T1000 (cell line): Measurements from ENCODE around the gene FAM163B.

Experiments
- DNase-seq: peaks from one replicate; lab custom pipeline; 2025; ENCODE audit warnings: mixed read lengths; lab: John Stamatoyannopoulos, UW

Gene FAM163B

DNA sequence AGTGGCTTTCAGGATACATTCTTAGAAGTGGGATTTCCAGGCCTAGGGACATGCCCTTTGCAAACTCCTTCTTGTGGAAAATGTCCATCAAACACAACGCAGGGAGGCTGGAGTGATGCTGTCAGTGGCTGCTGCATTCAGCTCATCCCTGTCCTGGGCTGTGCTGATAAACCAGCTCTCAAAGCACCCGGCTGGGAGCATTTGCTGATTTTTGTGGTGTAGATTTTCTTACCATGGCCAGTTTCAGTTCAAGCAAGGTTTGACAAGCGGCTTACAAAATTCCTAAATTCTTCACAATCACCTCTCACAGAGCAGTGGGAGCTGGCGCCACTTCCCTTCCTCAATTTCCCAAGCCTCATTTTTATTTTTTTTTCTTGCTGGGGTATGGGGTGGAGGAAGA, 28.2 kb downstream of the FAM163B start:
- DNase-seq: no peak

GRCh38 chr9:133580419-133580738, 28.8 kb downstream of the FAM163B start:
- DNase-seq: no peak

DNA sequence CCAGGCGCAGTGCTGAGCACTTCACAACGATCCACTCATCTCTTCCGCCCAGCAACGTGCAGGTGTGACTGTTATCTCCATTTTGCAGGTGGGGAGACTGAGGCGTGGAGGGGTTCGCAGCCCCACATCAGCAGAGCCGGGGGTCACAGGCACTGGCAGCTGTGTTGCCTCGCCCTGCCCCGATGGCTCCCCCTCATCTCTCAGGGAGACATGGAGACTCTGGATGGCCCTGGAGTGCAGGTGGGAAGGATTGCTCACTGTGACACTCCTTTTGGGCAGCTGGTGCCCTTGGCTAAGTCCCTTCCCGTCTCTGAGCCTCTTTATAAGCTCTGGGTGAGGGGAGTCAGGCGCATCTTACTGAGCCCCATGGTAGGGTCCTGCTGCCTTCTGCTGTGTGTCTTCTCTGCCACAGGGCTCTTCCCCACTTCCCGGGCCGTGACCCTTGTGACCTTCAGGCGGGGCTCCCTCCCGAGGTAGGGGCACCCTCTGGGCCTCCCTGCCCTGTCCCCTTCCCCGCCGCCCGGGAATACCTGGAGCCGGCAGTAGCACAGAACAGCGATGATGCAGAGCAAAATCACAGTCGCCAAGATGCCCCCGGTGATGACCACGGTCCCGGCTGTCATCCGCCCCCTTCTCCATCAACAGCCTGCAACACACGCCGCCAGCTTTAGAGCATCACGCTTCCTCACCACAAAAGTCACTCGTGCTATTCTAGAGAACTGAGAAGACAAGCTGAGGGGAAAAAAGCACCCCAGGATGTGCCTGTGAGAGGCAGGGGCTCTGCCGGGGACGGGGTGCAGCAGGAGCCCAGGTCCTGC, 29.4 kb downstream of the FAM163B start:
- DNase-seq: no peak

DNA sequence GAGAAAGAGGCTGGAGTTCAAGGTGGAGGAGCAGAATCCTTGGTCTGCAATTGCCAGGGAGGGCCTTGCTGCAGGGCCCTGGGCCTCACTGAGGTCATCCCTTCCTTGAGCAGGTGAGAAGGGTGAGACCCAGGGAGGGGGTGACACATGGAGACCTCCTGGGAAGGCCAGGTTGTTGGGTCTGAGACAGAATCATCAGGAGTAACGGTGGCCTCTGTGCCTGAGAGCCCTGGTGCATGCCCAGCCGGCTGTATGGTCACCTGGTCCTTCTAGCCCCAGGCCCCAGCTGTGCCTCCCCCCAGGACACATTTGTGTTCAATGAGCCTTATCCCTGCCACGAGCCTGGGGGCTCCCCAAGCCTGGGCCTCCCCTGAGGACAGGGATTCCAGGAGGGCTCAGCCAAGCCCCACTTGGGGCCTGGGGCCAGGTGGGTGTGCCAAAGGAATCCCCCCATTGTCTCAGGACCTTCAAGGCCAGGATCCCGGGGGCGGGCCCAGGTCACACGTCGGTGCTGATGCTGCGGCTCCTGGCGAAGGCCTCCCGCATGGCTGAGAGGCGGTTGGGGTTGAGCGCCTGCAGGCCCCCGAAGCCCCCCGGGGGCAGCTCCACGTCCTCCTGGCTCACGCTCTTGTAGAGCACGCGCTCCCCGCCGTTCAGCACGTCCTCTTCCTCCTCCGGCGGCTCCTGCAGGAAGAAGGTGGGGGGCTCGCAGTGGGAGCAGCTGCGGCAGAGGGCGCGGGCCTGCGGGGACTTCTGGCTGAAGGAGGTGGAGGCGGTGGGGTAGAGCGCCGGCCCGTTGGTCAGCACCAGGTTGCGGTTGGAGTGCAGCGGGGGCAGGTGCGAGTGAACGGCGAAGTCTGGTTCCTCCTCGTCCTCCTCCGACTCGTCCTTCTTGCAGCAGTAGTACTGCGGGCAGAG, 30.4 kb downstream of the FAM163B start:
- DNase-seq: no peak

GRCh38 chr9:133577737-133578112, 31.5 kb downstream of the FAM163B start:
- DNase-seq: no peak

- DNase-seq: no peak
These were observed 32.1 kb downstream of the FAM163B start for GRCh38 chr9:133576875-133577736.

DNA sequence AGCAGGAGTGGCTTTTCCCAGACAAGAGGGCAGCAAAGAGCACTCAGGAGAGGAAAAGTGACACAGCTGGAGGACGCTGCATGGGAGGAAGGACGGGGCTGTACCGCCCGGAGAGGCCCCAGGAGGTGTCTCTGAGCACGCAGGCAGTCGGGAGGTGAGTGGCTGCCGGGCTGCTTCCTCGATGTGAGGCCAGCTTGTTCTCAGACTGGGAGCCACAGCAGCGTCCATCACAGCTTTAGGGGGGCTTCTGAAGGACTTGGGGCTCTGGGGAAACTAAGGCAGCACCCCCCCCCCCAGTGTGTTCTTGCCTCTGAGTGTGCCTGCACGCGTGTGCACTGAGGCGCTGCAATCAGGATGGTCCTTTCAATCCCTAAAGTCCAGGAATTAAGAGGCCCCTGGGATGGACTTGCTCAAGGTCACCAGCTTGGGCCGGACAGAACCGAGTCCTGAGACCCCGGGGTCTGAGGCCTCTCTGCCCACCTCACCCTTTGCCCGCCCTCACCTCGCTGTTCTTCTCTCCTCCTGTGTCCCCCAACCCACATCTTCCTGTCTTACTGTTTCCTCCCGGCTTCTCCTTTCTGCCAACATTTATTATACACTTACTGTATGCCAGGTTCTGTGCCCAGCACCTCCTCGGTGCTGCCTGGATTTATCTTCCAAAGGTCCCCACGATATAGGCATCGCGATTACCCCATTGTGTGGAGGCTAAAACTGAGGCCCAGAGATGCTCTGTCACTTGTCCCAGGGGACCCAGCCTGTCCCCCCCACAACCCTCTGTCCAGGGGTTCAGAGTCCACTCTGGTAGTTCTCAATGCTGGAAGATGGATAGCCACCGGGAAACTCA, 32.9 kb downstream of the FAM163B start:
- no peak for DNase-seq

DNA sequence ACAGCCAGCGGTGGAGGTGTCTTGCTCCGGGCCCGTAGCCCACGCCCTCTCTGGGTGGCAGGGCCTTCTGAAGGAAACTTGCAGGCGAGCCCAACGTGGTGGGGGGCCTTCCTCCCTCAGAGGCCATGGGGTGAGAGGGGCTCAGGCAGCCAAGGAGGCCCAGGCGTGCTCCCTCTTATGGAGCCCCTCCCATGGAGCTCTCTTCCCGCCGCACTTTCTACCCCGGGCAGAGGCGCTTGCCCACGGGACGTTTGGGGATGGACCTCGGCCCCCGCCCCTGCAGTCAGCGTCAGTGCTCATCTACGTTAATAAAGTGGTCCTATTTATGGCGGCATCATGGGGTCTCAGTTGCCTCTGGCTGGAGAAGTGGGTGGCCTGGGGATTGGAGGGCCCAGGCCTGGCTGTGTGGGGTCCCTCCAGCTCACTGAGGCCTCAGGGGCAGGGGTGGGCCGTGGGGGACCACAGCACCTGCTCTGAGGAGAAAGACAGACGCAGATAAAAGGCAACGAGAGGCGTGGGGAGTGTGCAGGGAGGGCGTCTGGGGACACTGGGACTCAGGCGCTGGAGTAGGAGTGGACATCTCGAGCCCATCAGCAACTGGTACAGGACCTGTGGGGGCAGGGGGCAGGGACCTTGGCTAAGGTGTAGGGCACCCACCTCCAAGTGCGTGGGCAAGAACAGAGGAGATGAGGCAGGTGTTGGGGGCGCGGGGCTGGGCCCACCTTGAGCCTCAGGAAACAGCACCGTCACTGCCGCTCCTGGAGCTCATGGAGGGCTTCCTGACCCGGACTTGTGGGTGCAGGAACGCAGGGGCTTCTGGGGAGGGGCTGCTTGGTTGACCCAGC, 33.8 kb downstream of the FAM163B start:
- DNase-seq: no peak

DNA sequence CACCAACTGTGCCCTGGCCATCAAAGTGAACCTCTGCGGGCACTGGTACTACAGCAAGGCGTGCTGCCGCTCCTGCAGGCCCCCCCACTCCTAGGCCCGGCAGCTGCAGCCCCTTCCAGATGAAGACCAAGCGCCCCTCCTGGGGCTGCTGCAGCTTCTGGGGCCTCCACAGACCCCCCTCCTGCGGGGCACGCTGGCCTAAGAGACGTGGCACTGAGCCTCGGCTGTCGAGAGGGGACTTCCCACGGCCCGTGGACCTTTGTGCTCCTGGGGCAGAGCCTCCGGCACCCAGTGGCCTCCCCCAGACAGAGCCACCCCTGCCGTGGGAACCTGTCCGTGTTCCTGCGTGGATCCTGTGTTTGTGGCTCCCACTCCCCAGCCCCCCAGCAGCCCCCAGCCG, 34.4 kb downstream of the FAM163B start:
- no peak for DNase-seq

- no peak for DNase-seq
These were observed 35.2 kb downstream of the FAM163B start for GRCh38 chr9:133573791-133574515.

DNA sequence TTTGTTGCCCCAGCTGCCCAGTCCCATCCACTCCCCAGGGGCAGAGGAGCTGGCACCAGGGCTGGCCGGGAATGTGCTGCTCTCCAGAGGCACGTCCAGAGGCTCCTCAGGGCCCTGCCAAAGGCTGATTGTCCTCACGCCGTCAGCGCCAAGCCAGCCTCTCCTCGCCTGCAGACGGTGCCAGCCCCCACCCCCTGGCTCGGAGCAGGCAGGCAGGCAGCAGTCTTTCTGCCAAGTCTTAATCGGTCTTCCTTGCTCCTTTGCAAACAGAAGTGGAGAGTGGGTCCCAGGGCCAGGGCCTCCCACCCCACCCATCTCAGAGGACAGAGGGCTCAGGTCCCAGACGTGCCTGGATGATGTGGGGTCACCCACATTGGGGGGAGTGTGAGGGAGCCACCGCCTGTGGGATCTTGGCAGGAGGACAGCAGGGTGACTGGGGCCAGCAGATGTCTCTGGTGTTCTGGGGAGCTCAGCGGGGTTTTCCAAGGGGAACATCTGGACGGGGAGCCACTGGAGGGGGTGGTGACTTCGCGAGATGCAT, 36.3 kb downstream of the FAM163B start:
- no peak for DNase-seq

DNA sequence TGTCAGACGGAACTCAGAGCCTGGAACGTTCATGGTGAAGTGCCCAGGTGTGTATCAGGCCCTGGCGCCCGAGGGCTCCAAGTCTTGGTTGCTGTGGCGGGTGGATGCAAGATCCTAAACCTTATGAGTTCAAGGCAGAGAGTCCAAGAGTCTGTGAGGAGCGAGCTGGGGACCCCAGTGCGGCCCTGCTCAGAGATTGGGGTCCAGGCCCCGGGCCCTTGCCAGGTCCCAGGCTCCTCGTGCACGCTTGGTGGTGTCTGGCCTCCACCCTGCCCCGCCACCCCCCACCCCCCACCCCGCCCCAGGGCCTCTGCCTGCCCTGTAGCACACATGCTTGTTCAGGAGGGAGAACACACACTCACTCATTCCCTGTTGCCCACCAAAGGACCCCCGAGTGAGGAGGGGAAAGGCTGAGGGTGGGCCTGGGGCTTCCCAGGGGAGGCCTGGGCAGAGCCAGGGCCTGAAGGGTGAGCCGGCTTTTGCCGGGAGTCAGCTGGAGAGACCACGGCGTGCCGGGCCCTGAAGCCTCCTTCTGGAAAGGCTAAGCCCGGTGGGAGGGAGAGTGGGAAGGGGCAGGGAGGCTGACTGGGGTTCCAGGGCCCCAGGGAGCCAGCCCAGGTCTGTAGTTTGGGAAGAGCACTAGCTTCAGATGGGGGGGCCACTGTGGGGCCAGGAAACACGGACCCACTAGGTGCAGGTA, 37.1 kb downstream of the FAM163B start:
- DNase-seq: no peak

DNA sequence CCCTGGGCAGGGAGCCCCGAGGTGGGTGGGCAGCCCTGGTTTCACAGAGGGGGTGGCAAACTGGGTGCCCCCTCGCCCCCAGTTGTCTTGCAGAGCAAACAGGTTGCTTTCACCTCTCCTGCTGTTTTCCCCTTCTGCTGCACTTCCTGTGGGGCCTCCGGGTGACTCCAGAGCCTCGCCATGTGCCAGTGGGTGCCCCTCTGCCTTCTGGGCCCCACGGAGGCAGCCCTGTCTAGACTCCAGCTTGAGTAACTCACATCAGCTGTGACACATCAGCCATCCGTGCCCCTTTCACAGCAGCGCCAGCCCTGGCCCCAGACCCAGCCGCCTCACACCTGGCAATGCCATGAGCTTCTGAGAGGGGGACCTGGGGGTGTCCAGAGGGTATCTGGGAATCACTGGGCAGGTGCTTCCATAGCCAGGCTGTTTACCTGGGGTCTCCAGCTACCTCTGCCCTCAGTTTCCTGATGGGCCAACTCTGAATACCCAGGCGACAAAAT, 37.7 kb downstream of the FAM163B start:
- no peak for DNase-seq

- DNase-seq: no peak
These were observed 38.5 kb downstream of the FAM163B start for GRCh38 chr9:133570691-133571080.

GRCh38 chr9:133569891-133570690, 39.1 kb downstream of the FAM163B start:
- no peak for DNase-seq

GRCh38 chr9:133569121-133569785, 39.9 kb downstream of the FAM163B start:
- DNase-seq: no peak

DNA sequence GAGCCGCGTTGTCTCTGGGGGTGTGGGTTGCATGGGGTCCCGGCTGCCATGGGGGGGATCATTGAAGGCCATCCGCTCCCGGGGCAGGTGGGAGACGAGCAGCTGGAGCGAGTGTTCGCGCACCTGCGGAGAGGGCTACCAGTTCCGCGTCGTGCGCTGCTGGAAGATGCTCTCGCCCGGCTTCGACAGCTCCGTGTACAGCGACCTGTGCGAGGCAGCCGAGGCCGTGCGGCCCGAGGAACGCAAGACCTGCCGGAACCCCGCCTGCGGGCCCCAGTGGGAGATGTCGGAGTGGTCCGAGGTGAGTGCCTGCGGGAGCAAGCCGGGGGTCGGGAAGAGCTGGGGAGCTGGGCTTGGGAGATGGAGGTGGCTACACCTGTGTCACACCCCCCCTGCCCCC, 41.0 kb downstream of the FAM163B start:
- no peak for DNase-seq
